PC-9 (cell line): ENCODE results near the gene ZC2HC1B.

Source experiments
- CTCF ChIP-seq: fragments of 200-600 bp; sonication (generic); conservative IDR thresholded peaks from 2 replicates; pipeline ENCODE4 v1.6.1; 2017; ENCODE audit warnings: mixed run types, antibody characterized with exemption, mild to moderate bottlenecking, moderate library complexity
- EZH2 ChIP-seq: fragments of 200-600 bp; sonication (generic); IDR thresholded peaks from 2 replicates; pipeline ENCODE4 v1.8.0; 2017; ENCODE audit warnings: antibody characterized with exemption, low read depth

GRCh38 chr6:143929975-143930374 lies 65.7 kb downstream of the ZC2HC1B start:
- TF ChIP-seq CTCF (no peak), EZH2 (no peak)
